H9 (cell line): ENCODE measurements around the gene PRKCZ. TPM values are rescaled to one million over a fixed set of nuclear protein-coding genes. Genes with fewer than 3 reads are reported as not detected.
A peak's percentile ranks its signal among the peaks of the same experiment; 100 is the strongest.

ENCODE experiments used
- DNase-seq: peaks from one replicate; pipeline ENCODE4 v3.0.0-alpha.2; 2017
- H2AFZ ChIP-seq: one replicate; pipeline ENCODE4 v1.6.1; 2013; ENCODE audit warnings: mild to moderate bottlenecking, low read length, control low read depth, moderate library complexity
- H2AK5ac ChIP-seq: 2 replicates; pipeline ENCODE4 v1.6.1; 2013; ENCODE audit warnings: low read length, control low read depth, mixed read lengths; ENCODE audit not compliant: insufficient read length
- H2BK120ac ChIP-seq: one replicate; pipeline ENCODE4 v1.6.1; 2013; ENCODE audit warnings: low read depth, mild to moderate bottlenecking, low read length, control low read depth, inconsistent platforms; ENCODE audit not compliant: poor library complexity, severe bottlenecking
- H2BK12ac ChIP-seq: 2 replicates; pipeline ENCODE4 v1.6.1; 2013; ENCODE audit warnings: low read length, control low read depth, mixed read lengths, low read depth; ENCODE audit not compliant: insufficient read length
- H2BK15ac ChIP-seq: 2 replicates; pipeline ENCODE4 v1.6.1; 2013; ENCODE audit warnings: low read depth, low read length, control low read depth
- H2BK20ac ChIP-seq: one replicate; pipeline ENCODE4 v1.6.1; 2013; ENCODE audit warnings: low read depth, mild to moderate bottlenecking, low read length, control low read depth, inconsistent platforms; ENCODE audit not compliant: poor library complexity, severe bottlenecking
- H2BK5ac ChIP-seq: 2 replicates; pipeline ENCODE4 v1.6.1; 2013; ENCODE audit warnings: low read length, control low read depth, mixed read lengths; ENCODE audit not compliant: insufficient read length
- H3K14ac ChIP-seq: 2 replicates; pipeline ENCODE4 v1.6.1; 2013; ENCODE audit warnings: low read length, control low read depth; ENCODE audit not compliant: insufficient read depth
- H3K18ac ChIP-seq: 2 replicates; pipeline ENCODE4 v1.6.1; 2013; ENCODE audit warnings: low read depth, mild to moderate bottlenecking, mixed read lengths, low read length, control low read depth; ENCODE audit not compliant: insufficient read length
- H3K23ac ChIP-seq: 2 replicates; pipeline ENCODE4 v1.6.1; 2013; ENCODE audit warnings: low read length, control low read depth, mixed read lengths, low read depth; ENCODE audit not compliant: insufficient read length
- H3K23me2 ChIP-seq: 2 replicates; pipeline ENCODE4 v1.6.1; 2013; ENCODE audit warnings: low read depth, mild to moderate bottlenecking, mixed read lengths, low read length, control low read depth; ENCODE audit not compliant: insufficient read length, poor library complexity, severe bottlenecking
- H3K27ac ChIP-seq: 2 replicates; pipeline ENCODE4 v1.5.1; 2013; ENCODE audit warnings: low read length, control low read depth, mixed read lengths, low read depth; ENCODE audit not compliant: insufficient read length
- H3K27me3 ChIP-seq: 2 replicates; pipeline ENCODE4 v1.6.1; 2013; ENCODE audit warnings: low read length, control low read depth, inconsistent platforms; ENCODE audit not compliant: insufficient read depth
- H3K4ac ChIP-seq: 2 replicates; pipeline ENCODE4 v1.6.1; 2013; ENCODE audit warnings: low read depth, mild to moderate bottlenecking, control low read depth, inconsistent platforms, low read length, moderate library complexity
- H3K4me1 ChIP-seq: 2 replicates; pipeline ENCODE4 v1.6.1; 2013; ENCODE audit warnings: low read length, control low read depth, inconsistent platforms; ENCODE audit not compliant: insufficient read depth
- H3K4me2 ChIP-seq: 2 replicates; pipeline ENCODE4 v1.6.1; 2013; ENCODE audit warnings: low read length, control low read depth, mixed read lengths; ENCODE audit not compliant: insufficient read length, insufficient read depth
- H3K56ac ChIP-seq: 2 replicates; pipeline ENCODE4 v1.6.1; 2013; ENCODE audit warnings: low read depth, mild to moderate bottlenecking, mixed read lengths, low read length, control low read depth; ENCODE audit not compliant: insufficient read length
- H3K79me1 ChIP-seq: 2 replicates; pipeline ENCODE4 v1.6.1; 2013; ENCODE audit warnings: low read depth, mild to moderate bottlenecking, moderate library complexity, low read length, control low read depth, inconsistent platforms; ENCODE audit not compliant: insufficient read depth, poor library complexity, severe bottlenecking
- H3K79me2 ChIP-seq: 2 replicates; pipeline ENCODE4 v1.6.1; 2013; ENCODE audit warnings: low read length, control low read depth, inconsistent platforms; ENCODE audit not compliant: insufficient read depth
- H3K9ac ChIP-seq: 2 replicates; pipeline ENCODE4 v1.6.1; 2013; ENCODE audit warnings: low read length, control low read depth, mixed read lengths; ENCODE audit not compliant: insufficient read length; ENCODE audit errors: extremely low read depth
- H3K9me3 ChIP-seq: one replicate; pipeline ENCODE4 v1.6.1; 2013; ENCODE audit warnings: low read depth, low read length, inconsistent platforms; ENCODE audit not compliant: control insufficient read depth
- H3T11ph ChIP-seq: one replicate; pipeline ENCODE4 v1.6.1; 2013; ENCODE audit warnings: mild to moderate bottlenecking, low read length, control low read depth, inconsistent platforms
- H4K20me1 ChIP-seq: one replicate; pipeline ENCODE4 v1.6.1; 2013; ENCODE audit not compliant: control insufficient read depth, insufficient read length, insufficient read depth
- H4K5ac ChIP-seq: 2 replicates; pipeline ENCODE4 v1.6.1; 2013; ENCODE audit warnings: low read depth, mild to moderate bottlenecking, mixed read lengths, low read length, control low read depth; ENCODE audit not compliant: insufficient read length
- H4K8ac ChIP-seq: replicated peaks from 2 replicates; pipeline ENCODE4 v1.6.1; 2013; ENCODE audit warnings: low read length, control low read depth, mixed read lengths, low read depth; ENCODE audit not compliant: insufficient read length
- H4K91ac ChIP-seq: 2 replicates; pipeline ENCODE4 v1.6.1; 2013; ENCODE audit warnings: low read depth, mild to moderate bottlenecking, moderate library complexity, mixed read lengths, low read length, control low read depth; ENCODE audit not compliant: insufficient read length
- H3K27ac Mint-ChIP-seq, 3 experiments: 2 replicates in 2 of 3; 3 replicates in 1 of 3; pipeline ENCODE4 v1.8.0; 2020 to 2021; ENCODE audit warnings: mixed read lengths in 3 of 3, mild to moderate bottlenecking in 1 of 3, moderate library complexity in 1 of 3
- H3K27me3 Mint-ChIP-seq: 2 replicates; pipeline ENCODE4 v1.8.0; 2021; ENCODE audit warnings: low read depth, mild to moderate bottlenecking, moderate library complexity, mixed read lengths
- H3K36me3 Mint-ChIP-seq, 3 experiments: 2 replicates in 2 of 3; 3 replicates in 1 of 3; pipeline ENCODE4 v1.8.0; 2020 to 2021; ENCODE audit warnings: low read depth in 3 of 3, mixed read lengths in 3 of 3; ENCODE audit not compliant: insufficient read depth in 1 of 3
- H3K4me1 Mint-ChIP-seq, 2 experiments: 2 replicates each; pipeline ENCODE4 v1.8.0; 2020; ENCODE audit warnings: mixed read lengths in 2 of 2
- H3K4me3 Mint-ChIP-seq, 2 experiments: 2 replicates in 1 of 2; 3 replicates in 1 of 2; pipeline ENCODE4 v1.8.0; 2020 to 2021; ENCODE audit warnings: mild to moderate bottlenecking in 2 of 2, mixed read lengths in 2 of 2, moderate library complexity in 1 of 2
- H3K9me3 Mint-ChIP-seq, 2 experiments: 2 replicates in 1 of 2; 3 replicates in 1 of 2; pipeline ENCODE4 v1.8.0; 2020; ENCODE audit warnings: mild to moderate bottlenecking in 2 of 2, mixed read lengths in 2 of 2, moderate library complexity in 1 of 2
- WGBS: extraction: QIAGEN DNeasy Blood & Tissue Kit; methylation state at CpG from one replicate; pipeline ENCODE4 v1.1.7; 2013; ENCODE audit warnings: missing lambda C conversion rate, low lambda C conversion rate, mixed read lengths; ENCODE audit not compliant: insufficient read length; ENCODE audit errors: extremely low coverage; 5-methylcytosine and 5-hydroxymethylcytosine counted together
- total RNA-seq: library from RNA; stranded (reverse); gene quantifications from 2 replicates; pipeline ENCODE4 v1.2.1, GENCODE V29; 2021
- TF ChIP-seq, protein P1 (sequence below): fragments of 200-600 bp; sonication (generic); conservative IDR thresholded peaks from 3 replicates; pipeline ENCODE4 v1.8.0; 2021; ENCODE audit warnings: antibody characterized with exemption, mild to moderate bottlenecking

PRKCZ gene
- total RNA-seq, 1 experiment from 2014 or later: 48.4 TPM

DNA sequence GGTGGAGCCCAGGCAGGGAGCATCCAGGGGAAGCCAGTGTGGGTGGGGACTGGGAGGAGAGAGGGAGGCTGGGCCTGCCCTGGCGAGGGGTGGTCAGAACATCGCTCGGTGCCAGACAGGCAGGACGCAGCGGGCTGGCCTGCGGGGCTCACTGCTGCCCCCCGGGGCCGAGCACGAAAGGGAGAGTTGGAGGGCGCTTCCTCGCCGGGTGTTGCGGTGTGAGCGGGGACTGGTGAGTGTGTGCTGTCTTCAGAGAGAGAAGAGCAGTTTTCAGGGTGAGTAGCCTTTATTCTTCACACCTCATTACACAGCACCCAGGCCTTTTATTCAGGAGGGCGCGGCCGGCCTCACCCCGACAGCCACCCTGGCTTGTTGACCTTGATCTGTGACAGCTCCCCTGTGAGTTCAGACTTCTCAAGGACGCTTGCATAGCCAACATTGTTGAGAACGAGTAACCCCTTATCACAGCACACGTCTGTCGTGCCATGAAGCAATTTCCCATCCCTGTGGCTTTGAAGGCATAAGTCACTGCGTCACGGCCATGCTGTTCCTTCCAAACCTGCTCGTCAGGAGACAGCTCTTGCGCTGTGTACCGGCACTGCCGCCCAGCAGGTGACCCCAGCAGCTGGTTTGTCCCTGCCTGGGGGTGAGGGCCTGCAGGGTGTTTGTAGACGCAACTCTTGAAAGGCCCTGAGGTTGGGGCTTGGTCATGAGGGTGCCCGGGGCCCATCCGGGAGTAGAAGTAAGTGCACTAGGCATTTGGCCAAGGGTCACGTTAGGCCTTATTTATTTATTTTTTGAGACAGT, 54.6 kb downstream of the PRKCZ start:
- Histone ChIP-seq H3K9me3 (no peaks in the 10 kb centered on the region), H3K27ac (no peak overlapping the region), H3K23ac (no peak overlapping the region), H4K5ac (no peak overlapping the region), H4K91ac (no peak overlapping the region), H3K79me2 (no peaks in the 10 kb centered on the region), H2BK120ac (no peak overlapping the region), H3K4me1 (no peaks in the 10 kb centered on the region), H4K8ac (no peak overlapping the region), H3K14ac (no peak overlapping the region), H3K4me2 (no peak overlapping the region), H3K9ac (no peak overlapping the region), H3K18ac (no peak overlapping the region), H2AK5ac (no peak overlapping the region), H2BK20ac (no peak overlapping the region), H3K79me1 (no peaks in the 10 kb centered on the region), H2AFZ (no peak overlapping the region), H3K4ac (no peak overlapping the region), H2BK15ac (no peak overlapping the region), H3T11ph (no peak overlapping the region), H2BK5ac (no peak overlapping the region), H3K23me2 (no peaks in the 10 kb centered on the region), H2BK12ac (no peak overlapping the region), H3K56ac (no peak overlapping the region), H4K20me1 (no peaks in the 10 kb centered on the region), H3K27me3 (no peaks in the 10 kb centered on the region)
- Mint-ChIP-seq H3K9me3 (no peaks in the 10 kb centered on the region), H3K4me1 (peaks cover 3 to 15% of the 10 kb centered on the region in 2 experiments; a peak in 3 of 4 replicates), H3K27ac (peak overlapping the region; percentile 22 to 91 (median 80); a peak in 3 of 7 replicates), H3K27me3 (no peaks in the 10 kb centered on the region), H3K36me3 (peaks cover 0 to 11% (median 7%) of the 10 kb centered on the region in 3 experiments; a peak in 4 of 7 replicates), H3K4me3 (no peak overlapping the region)
- TF ChIP-seq, protein P1, sequence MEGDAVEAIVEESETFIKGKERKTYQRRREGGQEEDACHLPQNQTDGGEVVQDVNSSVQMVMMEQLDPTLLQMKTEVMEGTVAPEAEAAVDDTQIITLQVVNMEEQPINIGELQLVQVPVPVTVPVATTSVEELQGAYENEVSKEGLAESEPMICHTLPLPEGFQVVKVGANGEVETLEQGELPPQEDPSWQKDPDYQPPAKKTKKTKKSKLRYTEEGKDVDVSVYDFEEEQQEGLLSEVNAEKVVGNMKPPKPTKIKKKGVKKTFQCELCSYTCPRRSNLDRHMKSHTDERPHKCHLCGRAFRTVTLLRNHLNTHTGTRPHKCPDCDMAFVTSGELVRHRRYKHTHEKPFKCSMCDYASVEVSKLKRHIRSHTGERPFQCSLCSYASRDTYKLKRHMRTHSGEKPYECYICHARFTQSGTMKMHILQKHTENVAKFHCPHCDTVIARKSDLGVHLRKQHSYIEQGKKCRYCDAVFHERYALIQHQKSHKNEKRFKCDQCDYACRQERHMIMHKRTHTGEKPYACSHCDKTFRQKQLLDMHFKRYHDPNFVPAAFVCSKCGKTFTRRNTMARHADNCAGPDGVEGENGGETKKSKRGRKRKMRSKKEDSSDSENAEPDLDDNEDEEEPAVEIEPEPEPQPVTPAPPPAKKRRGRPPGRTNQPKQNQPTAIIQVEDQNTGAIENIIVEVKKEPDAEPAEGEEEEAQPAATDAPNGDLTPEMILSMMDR: peak; percentile 51
- DNase-seq: peak; percentile 65
- no CpG with 5 or more reads among the region's 32 CpGs for WGBS
